H9 (cell line): ENCODE measurements around the gene ATP6V0A1. TPM values are rescaled to one million over a fixed set of nuclear protein-coding genes. Genes with fewer than 3 reads are reported as not detected.
A peak's percentile ranks its signal among the peaks of the same experiment; 100 is the strongest.

Experiments used
- DNase-seq: peaks from one replicate; pipeline ENCODE4 v3.0.0-alpha.2; 2017
- H2AFZ ChIP-seq: one replicate; pipeline ENCODE4 v1.6.1; 2013; ENCODE audit warnings: mild to moderate bottlenecking, low read length, control low read depth, moderate library complexity
- H2AK5ac ChIP-seq: 2 replicates; pipeline ENCODE4 v1.6.1; 2013; ENCODE audit warnings: low read length, control low read depth, mixed read lengths; ENCODE audit not compliant: insufficient read length
- H2BK120ac ChIP-seq: one replicate; pipeline ENCODE4 v1.6.1; 2013; ENCODE audit warnings: low read depth, mild to moderate bottlenecking, low read length, control low read depth, inconsistent platforms; ENCODE audit not compliant: poor library complexity, severe bottlenecking
- H2BK12ac ChIP-seq: 2 replicates; pipeline ENCODE4 v1.6.1; 2013; ENCODE audit warnings: low read length, control low read depth, mixed read lengths, low read depth; ENCODE audit not compliant: insufficient read length
- H2BK15ac ChIP-seq: 2 replicates; pipeline ENCODE4 v1.6.1; 2013; ENCODE audit warnings: low read depth, low read length, control low read depth
- H2BK20ac ChIP-seq: one replicate; pipeline ENCODE4 v1.6.1; 2013; ENCODE audit warnings: low read depth, mild to moderate bottlenecking, low read length, control low read depth, inconsistent platforms; ENCODE audit not compliant: poor library complexity, severe bottlenecking
- H2BK5ac ChIP-seq: 2 replicates; pipeline ENCODE4 v1.6.1; 2013; ENCODE audit warnings: low read length, control low read depth, mixed read lengths; ENCODE audit not compliant: insufficient read length
- H3K14ac ChIP-seq: 2 replicates; pipeline ENCODE4 v1.6.1; 2013; ENCODE audit warnings: low read length, control low read depth; ENCODE audit not compliant: insufficient read depth
- H3K18ac ChIP-seq: 2 replicates; pipeline ENCODE4 v1.6.1; 2013; ENCODE audit warnings: low read depth, mild to moderate bottlenecking, mixed read lengths, low read length, control low read depth; ENCODE audit not compliant: insufficient read length
- H3K23ac ChIP-seq: 2 replicates; pipeline ENCODE4 v1.6.1; 2013; ENCODE audit warnings: low read length, control low read depth, mixed read lengths, low read depth; ENCODE audit not compliant: insufficient read length
- H3K23me2 ChIP-seq: 2 replicates; pipeline ENCODE4 v1.6.1; 2013; ENCODE audit warnings: low read depth, mild to moderate bottlenecking, mixed read lengths, low read length, control low read depth; ENCODE audit not compliant: insufficient read length, poor library complexity, severe bottlenecking
- H3K27ac ChIP-seq: 2 replicates; pipeline ENCODE4 v1.5.1; 2013; ENCODE audit warnings: low read length, control low read depth, mixed read lengths, low read depth; ENCODE audit not compliant: insufficient read length
- H3K27me3 ChIP-seq: 2 replicates; pipeline ENCODE4 v1.6.1; 2013; ENCODE audit warnings: low read length, control low read depth, inconsistent platforms; ENCODE audit not compliant: insufficient read depth
- H3K4ac ChIP-seq: 2 replicates; pipeline ENCODE4 v1.6.1; 2013; ENCODE audit warnings: low read depth, mild to moderate bottlenecking, control low read depth, inconsistent platforms, low read length, moderate library complexity
- H3K4me1 ChIP-seq: 2 replicates; pipeline ENCODE4 v1.6.1; 2013; ENCODE audit warnings: low read length, control low read depth, inconsistent platforms; ENCODE audit not compliant: insufficient read depth
- H3K4me2 ChIP-seq: 2 replicates; pipeline ENCODE4 v1.6.1; 2013; ENCODE audit warnings: low read length, control low read depth, mixed read lengths; ENCODE audit not compliant: insufficient read length, insufficient read depth
- H3K56ac ChIP-seq: 2 replicates; pipeline ENCODE4 v1.6.1; 2013; ENCODE audit warnings: low read depth, mild to moderate bottlenecking, mixed read lengths, low read length, control low read depth; ENCODE audit not compliant: insufficient read length
- H3K79me1 ChIP-seq: 2 replicates; pipeline ENCODE4 v1.6.1; 2013; ENCODE audit warnings: low read depth, mild to moderate bottlenecking, moderate library complexity, low read length, control low read depth, inconsistent platforms; ENCODE audit not compliant: insufficient read depth, poor library complexity, severe bottlenecking
- H3K79me2 ChIP-seq: 2 replicates; pipeline ENCODE4 v1.6.1; 2013; ENCODE audit warnings: low read length, control low read depth, inconsistent platforms; ENCODE audit not compliant: insufficient read depth
- H3K9ac ChIP-seq: 2 replicates; pipeline ENCODE4 v1.6.1; 2013; ENCODE audit warnings: low read length, control low read depth, mixed read lengths; ENCODE audit not compliant: insufficient read length; ENCODE audit errors: extremely low read depth
- H3K9me3 ChIP-seq: one replicate; pipeline ENCODE4 v1.6.1; 2013; ENCODE audit warnings: low read depth, low read length, inconsistent platforms; ENCODE audit not compliant: control insufficient read depth
- H3T11ph ChIP-seq: one replicate; pipeline ENCODE4 v1.6.1; 2013; ENCODE audit warnings: mild to moderate bottlenecking, low read length, control low read depth, inconsistent platforms
- H4K20me1 ChIP-seq: one replicate; pipeline ENCODE4 v1.6.1; 2013; ENCODE audit not compliant: control insufficient read depth, insufficient read length, insufficient read depth
- H4K5ac ChIP-seq: 2 replicates; pipeline ENCODE4 v1.6.1; 2013; ENCODE audit warnings: low read depth, mild to moderate bottlenecking, mixed read lengths, low read length, control low read depth; ENCODE audit not compliant: insufficient read length
- H4K8ac ChIP-seq: replicated peaks from 2 replicates; pipeline ENCODE4 v1.6.1; 2013; ENCODE audit warnings: low read length, control low read depth, mixed read lengths, low read depth; ENCODE audit not compliant: insufficient read length
- H4K91ac ChIP-seq: 2 replicates; pipeline ENCODE4 v1.6.1; 2013; ENCODE audit warnings: low read depth, mild to moderate bottlenecking, moderate library complexity, mixed read lengths, low read length, control low read depth; ENCODE audit not compliant: insufficient read length
- H3K27ac Mint-ChIP-seq, 3 experiments: 2 replicates in 2 of 3; 3 replicates in 1 of 3; pipeline ENCODE4 v1.8.0; 2020 to 2021; ENCODE audit warnings: mixed read lengths in 3 of 3, mild to moderate bottlenecking in 1 of 3, moderate library complexity in 1 of 3
- H3K27me3 Mint-ChIP-seq: 2 replicates; pipeline ENCODE4 v1.8.0; 2021; ENCODE audit warnings: low read depth, mild to moderate bottlenecking, moderate library complexity, mixed read lengths
- H3K36me3 Mint-ChIP-seq, 3 experiments: 2 replicates in 2 of 3; 3 replicates in 1 of 3; pipeline ENCODE4 v1.8.0; 2020 to 2021; ENCODE audit warnings: low read depth in 3 of 3, mixed read lengths in 3 of 3; ENCODE audit not compliant: insufficient read depth in 1 of 3
- H3K4me1 Mint-ChIP-seq, 2 experiments: 2 replicates each; pipeline ENCODE4 v1.8.0; 2020; ENCODE audit warnings: mixed read lengths in 2 of 2
- H3K4me3 Mint-ChIP-seq, 2 experiments: 2 replicates in 1 of 2; 3 replicates in 1 of 2; pipeline ENCODE4 v1.8.0; 2020 to 2021; ENCODE audit warnings: mild to moderate bottlenecking in 2 of 2, mixed read lengths in 2 of 2, moderate library complexity in 1 of 2
- H3K9me3 Mint-ChIP-seq, 2 experiments: 2 replicates in 1 of 2; 3 replicates in 1 of 2; pipeline ENCODE4 v1.8.0; 2020; ENCODE audit warnings: mild to moderate bottlenecking in 2 of 2, mixed read lengths in 2 of 2, moderate library complexity in 1 of 2
- WGBS: extraction: QIAGEN DNeasy Blood & Tissue Kit; methylation state at CpG from one replicate; pipeline ENCODE4 v1.1.7; 2013; ENCODE audit warnings: missing lambda C conversion rate, low lambda C conversion rate, mixed read lengths; ENCODE audit not compliant: insufficient read length; ENCODE audit errors: extremely low coverage; 5-methylcytosine and 5-hydroxymethylcytosine counted together
- total RNA-seq: library from RNA; stranded (reverse); gene quantifications from 2 replicates; pipeline ENCODE4 v1.2.1, GENCODE V29; 2021
- TF ChIP-seq, protein P1 (sequence below): fragments of 200-600 bp; sonication (generic); conservative IDR thresholded peaks from 3 replicates; pipeline ENCODE4 v1.8.0; 2021; ENCODE audit warnings: antibody characterized with exemption, mild to moderate bottlenecking

The ATP6V0A1 gene
- total RNA-seq, 1 experiment from 2014 or later: 54.1 TPM

DNA sequence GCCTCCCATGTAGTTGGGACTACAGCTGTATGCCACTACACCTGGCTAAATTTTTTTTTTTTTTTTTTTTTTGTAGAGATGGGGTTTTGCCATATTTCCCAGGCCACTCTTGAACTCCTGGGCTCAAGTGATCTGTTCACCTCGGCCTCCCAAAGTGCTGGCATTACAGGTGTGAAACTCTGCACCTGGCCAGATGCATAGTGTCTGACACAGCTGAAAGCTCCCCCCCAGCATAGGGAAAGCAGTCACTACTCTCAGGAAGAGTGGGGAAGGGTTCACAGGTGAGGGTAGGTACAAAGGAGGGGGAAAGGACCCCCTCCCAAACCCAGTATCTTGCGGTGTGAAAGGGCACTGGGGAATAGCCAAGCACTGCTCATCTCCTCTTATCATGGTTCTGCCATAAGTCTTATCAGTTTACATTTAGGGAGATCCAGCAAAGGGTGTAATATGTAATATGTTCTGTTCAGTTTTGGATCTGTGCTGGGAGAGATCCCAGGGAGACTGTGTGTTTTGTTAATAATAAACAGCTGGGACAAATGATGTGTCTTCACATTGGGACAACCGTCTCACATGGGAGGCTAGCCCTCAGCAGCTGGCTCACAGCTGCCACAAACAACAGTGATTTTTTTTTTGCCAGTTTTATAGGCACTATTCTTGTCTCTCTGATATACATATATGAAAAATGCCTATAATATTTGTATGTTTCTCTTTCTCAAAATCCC lies 28.8 kb upstream of the ATP6V0A1 start:
- WGBS: no CpG with 5 or more reads among the region's 3 CpGs
- H4K20me1 ChIP-seq: no peaks in the 10 kb centered on the region
- no peaks in the 10 kb centered on the region for H3K79me2 ChIP-seq
- Mint-ChIP-seq H3K9me3 (no peaks in the 10 kb centered on the region), H3K27me3 (no peaks in the 10 kb centered on the region), H3K27ac (peak overlapping the region in 1 of 3 experiments; percentile 76; a peak in 2 of 7 replicates), H3K36me3 (no peaks in the 10 kb centered on the region), H3K4me3 (no peak overlapping the region), H3K4me1 (peaks cover 17 to 40% of the 10 kb centered on the region in 2 experiments)
- no peak overlapping the region for H3K18ac ChIP-seq
- no peak for DNase-seq
- no peak overlapping the region for H3K9ac ChIP-seq
- no peak overlapping the region for H2BK5ac ChIP-seq
- peak overlapping the region; percentile 95; the same call in 1 of the 2 replicates for H2BK15ac ChIP-seq
- H3K14ac ChIP-seq: no peak overlapping the region
- no peaks in the 10 kb centered on the region for H3K9me3 ChIP-seq
- TF ChIP-seq, protein P1, sequence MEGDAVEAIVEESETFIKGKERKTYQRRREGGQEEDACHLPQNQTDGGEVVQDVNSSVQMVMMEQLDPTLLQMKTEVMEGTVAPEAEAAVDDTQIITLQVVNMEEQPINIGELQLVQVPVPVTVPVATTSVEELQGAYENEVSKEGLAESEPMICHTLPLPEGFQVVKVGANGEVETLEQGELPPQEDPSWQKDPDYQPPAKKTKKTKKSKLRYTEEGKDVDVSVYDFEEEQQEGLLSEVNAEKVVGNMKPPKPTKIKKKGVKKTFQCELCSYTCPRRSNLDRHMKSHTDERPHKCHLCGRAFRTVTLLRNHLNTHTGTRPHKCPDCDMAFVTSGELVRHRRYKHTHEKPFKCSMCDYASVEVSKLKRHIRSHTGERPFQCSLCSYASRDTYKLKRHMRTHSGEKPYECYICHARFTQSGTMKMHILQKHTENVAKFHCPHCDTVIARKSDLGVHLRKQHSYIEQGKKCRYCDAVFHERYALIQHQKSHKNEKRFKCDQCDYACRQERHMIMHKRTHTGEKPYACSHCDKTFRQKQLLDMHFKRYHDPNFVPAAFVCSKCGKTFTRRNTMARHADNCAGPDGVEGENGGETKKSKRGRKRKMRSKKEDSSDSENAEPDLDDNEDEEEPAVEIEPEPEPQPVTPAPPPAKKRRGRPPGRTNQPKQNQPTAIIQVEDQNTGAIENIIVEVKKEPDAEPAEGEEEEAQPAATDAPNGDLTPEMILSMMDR: no peak
- no peak overlapping the region for H4K8ac ChIP-seq
- H2BK120ac ChIP-seq: no peak overlapping the region
- peaks cover 2% of the 10 kb centered on the region; the same call in 1 of the 2 replicates for H3K4me1 ChIP-seq
- H3K4me2 ChIP-seq: no peak overlapping the region
- no peak overlapping the region for H2BK20ac ChIP-seq
- H3K56ac ChIP-seq: no peak overlapping the region
- no peak overlapping the region for H3K27ac ChIP-seq
- no peaks in the 10 kb centered on the region for H3K79me1 ChIP-seq
- H4K5ac ChIP-seq: no peak overlapping the region
- H2AFZ ChIP-seq: no peak overlapping the region
- H3K23ac ChIP-seq: no peak overlapping the region
- H3T11ph ChIP-seq: no peak overlapping the region
- H3K23me2 ChIP-seq: no peaks in the 10 kb centered on the region
- H2BK12ac ChIP-seq: no peak overlapping the region
- H2AK5ac ChIP-seq: no peak overlapping the region
- H3K27me3 ChIP-seq: no peaks in the 10 kb centered on the region
- H3K4ac ChIP-seq: no peak overlapping the region
- no peak overlapping the region for H4K91ac ChIP-seq
